NCI-H345 treated with DMSO at 0.1 percent for 48 hours (cell line): ENCODE data around the gene STMP1.

Experiments
- DNase-seq: peaks from one replicate; lab custom pipeline; 2025; ENCODE audit not compliant: unreplicated experiment; lab: John Stamatoyannopoulos, UW

STMP1 gene

DNA sequence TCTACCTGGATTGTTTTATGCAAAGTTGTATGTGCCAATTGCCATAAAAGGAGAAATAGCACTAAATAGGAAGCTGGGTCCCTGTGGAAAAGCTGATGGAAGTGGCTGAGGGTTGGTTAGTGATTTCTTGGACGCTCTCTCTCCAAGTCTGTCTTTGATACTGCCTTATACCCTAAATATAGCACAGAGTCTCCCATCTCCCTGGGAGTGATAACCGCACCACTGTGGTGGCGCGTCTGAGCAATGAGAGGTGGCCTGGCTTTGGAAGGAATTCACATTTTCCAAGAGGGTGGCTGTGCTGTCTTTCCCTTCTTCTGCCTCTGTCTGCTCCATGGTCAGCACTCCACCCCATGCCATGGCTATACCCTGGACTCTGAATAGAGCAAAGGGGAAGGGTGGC, 31.2 kb downstream of the STMP1 start:
- DNase-seq, result no peak

GRCh38 chr7:135697276-135698049, 35.1 kb downstream of the STMP1 start:
- no peak for DNase-seq

- DNase-seq, result no peak
These were observed 41.8 kb downstream of the STMP1 start for GRCh38 chr7:135704074-135704473.

DNA sequence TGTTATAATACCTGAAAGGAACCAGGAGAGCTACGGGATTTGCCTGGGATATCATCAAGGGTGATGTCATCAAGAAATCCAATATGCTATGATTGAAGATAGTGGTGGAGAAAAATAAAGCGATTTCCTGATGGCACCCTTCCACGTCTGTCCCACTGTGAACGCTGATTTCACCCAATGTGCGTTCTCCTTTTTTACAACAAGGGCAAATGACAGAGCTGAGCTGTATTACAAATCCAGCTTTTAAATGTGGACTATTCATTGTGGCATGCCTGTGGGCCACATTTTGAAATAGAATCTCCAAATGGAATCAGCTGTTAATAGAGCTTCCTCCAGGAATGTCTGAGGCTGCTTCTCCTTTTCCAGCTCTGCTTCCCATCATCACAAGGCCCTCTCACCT, 42.4 kb downstream of the STMP1 start:
- no peak for DNase-seq

DNA sequence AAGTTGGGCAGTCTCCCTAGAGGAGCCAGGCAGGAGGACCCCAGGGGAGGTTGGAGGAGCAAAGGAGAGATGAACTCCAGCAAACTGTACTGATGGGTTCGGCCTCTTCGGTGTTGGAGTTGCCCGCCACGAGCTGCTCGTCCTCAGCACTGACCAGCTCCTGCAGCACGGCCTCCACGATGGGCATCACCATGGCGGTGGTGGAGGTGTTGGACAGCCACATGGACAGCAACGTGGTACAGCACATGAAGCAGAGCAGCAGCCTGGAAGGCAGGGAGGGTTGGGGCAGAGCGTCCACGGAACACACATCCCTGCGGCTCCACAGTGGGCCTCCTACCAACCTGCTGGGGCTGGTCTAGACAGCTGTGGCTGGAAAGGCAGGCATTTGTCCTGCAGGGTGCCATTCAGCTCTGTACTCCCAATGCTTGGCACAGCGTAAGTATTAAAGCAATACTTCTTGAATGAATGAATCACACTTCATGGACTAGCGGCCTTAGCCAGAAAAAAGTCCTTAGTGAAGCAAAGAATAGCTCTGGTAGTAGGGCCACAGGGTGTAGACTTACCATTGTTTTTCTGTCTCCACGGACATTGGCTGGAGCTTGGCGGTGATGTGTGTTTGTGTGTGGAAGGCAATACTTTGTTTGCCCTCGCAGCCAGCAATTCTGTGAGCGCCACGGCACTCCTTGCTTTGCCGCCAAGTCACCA, 43.9 kb downstream of the STMP1 start:
- DNase-seq, result no peak

GRCh38 chr7:135706858-135707569, 44.7 kb downstream of the STMP1 start:
- no peak for DNase-seq

- no peak for DNase-seq
These were observed 45.3 kb downstream of the STMP1 start for GRCh38 chr7:135707570-135707966.

GRCh38 chr7:135708041-135708440, 45.7 kb downstream of the STMP1 start:
- DNase-seq, result no peak

DNA sequence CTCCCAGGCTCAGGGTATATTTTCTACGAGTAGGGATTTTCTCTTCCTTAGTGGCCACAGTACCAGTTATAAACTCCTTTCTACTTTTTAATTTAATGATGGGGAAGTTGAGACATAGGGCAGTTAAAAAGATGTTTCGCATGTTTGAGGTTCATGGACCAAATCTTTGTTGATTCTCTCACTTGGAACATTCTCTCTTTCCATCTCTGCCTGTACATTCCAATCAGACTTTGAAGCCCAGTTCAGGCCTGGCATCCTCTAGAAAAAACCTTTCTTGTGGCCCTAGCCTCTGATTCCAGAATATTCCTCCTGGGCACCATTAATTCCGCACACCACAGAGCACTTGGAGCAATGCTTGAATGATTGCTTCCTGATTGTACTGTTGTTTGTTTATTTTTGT, 47.2 kb downstream of the STMP1 start:
- no peak for DNase-seq

- DNase-seq, result no peak
These were observed 48.3 kb downstream of the STMP1 start for GRCh38 chr7:135710417-135711138.

DNA sequence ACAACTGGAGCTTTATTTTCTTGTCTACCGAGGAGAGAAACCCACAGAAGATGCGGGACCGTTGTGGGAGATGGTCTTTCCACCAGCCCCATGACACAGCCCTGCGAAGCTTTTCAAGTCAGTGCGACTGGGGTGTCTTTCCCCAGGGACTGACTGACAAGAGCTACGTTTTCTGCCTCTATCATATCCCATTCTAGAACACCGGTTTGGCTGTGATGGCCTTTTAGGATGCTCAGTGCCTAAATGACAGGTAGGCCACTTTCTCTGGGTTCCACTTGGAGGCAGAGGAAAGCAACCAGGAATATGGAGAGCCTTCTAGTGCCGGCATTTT, 48.8 kb downstream of the STMP1 start:
- DNase-seq, result no peak

- peak; percentile 41 for DNase-seq
These were observed 50.0 kb downstream of the STMP1 start for GRCh38 chr7:135712182-135712782.

DNA sequence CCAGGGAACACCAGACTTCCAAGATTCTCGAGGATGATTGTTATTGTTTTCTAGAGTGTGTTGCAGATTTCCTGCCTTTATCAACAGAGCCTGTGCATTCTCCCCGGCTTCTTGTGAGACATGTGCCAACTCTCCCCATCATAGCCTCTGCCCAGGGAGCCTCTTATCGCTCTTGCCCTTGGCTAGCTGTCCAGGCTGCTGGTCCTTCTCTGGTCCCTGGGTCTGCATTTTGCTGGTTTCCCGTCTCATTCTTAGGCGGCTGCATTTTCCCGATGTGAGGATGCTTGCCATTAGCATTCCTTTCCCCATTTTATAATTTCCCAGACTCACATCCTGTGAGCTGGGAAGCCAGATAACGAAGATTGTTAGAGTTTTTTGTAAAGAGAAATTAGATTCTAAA, 50.5 kb downstream of the STMP1 start:
- no peak for DNase-seq

DNA sequence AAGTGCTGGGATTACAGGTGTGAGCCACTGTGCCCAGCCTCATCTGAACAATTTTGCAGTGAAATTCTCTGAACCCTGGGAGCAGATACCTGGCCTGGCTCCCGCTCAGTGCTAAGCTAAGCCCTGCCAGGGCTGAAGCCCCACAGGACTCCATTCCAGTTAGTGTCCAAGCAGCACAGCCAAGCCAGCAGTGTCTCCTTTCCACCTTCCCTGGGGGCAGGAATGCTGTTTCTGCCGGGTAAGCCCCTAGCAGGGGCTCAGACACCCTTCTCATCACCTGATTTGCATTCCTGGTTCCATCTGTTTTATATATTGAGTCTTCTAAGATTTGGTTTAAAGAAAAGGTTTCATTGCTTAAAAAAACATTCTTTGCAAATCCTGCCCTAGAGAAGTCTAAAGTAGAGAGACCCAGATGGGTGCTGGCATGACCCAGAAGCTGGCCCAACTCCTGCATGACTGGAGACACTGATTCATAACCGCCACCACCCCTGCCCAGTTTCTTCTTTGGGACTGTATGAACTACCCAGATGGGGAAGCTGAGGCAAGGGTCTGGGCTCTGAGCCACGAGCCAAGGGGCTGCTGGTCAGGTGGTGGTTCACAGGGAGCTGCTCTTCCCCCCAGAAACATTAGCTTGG, 51.6 kb downstream of the STMP1 start:
- no peak for DNase-seq

DNA sequence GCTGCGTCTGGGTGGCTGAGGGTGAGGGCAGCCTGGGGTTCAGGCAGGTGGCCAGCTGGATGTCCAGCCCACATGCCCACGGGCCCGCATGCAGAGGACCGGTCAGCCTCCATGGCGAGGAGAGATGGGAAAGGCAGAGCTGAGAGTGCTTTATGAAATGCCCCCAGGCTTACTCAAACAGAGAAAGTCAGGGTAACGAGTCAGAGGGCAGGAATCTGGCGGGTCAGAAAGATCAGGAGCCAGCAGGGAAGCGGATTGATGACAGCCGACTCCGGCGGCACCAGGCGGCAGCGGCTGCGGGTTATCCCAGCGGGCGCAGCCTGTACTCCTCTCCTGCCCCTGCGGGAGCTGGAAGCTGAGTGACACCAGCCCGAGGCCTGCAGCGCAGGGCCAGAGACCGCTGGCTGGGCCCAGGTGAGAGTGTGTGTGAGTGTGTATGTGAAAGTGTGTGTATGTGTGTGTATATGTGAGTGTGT, 52.3 kb downstream of the STMP1 start:
- no peak for DNase-seq

DNA sequence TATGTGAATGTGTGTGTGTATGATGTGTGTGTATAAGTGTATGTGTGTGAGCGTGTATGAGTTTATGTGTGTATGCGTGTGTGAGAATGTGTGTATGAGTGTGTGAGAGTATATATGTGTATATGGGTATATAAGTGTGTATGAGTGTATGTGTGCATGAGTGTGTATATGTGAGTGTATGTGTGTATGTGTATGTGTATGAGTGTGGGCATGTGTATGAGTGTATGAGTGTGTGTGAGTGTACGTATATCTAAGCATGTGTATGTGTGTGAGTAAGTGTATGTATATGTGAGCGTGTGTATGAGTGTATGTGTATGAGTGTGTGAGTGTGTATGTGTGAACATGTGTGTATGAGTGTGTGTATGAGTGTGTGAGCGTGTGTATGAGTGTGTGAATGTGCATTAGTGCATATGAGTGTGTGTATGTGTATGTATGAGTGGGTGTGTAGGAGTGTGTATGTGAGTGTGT, 52.8 kb downstream of the STMP1 start:
- DNase-seq, result no peak

- DNase-seq, result no peak
These were observed 53.4 kb downstream of the STMP1 start for GRCh38 chr7:135715673-135716072.

- DNase-seq, result peak; percentile 92
These were observed 54.4 kb downstream of the STMP1 start for GRCh38 chr7:135716677-135717238.

DNA sequence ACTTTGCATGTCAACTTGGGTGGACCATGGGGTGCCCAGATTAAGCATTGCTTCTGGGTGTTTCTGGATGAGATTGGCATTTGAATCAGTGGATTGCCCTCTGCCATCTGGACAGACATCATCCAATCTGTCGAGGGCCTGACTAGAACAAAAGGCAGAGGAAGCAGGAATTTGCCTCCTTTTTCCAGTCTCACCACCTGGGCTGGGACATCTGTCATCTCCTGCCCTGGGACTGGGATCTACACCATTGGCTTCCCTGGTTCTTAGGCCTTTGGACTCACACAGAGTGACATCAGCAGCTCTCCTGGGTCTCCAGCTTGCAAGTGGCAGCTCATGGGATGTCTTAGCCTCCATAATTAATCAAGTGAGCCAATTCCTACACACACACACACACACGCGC, 55.4 kb downstream of the STMP1 start:
- DNase-seq, result no peak

DNA sequence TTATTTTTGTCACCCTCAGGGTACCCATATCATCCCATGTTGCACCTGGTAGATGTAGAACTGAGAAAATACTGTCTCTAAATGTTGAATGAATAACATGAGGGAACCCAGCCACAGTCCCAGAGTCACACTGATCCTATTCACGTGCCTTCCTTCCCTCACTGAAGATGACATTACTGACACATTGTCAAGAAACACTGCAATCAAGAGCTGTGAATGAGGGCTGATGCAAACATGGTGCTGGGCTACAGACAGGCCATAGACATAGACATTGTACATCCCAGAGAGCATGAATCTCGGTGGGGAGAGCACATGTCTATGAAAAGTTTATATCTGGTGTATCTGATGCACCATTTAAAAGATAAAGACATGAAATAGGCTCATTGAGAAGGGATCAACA, 55.9 kb downstream of the STMP1 start:
- DNase-seq, result no peak
